ENCODE measurements around the gene IFT80. TPM values are rescaled to one million over a fixed set of nuclear protein-coding genes. Genes with fewer than 3 reads are reported as not detected.
A peak's percentile ranks its signal among the peaks of the same experiment; 100 is the strongest.

Gene IFT80
- total and polyA plus RNA-seq, 2 experiments from 2014 or later, result 13.5 to 43.3 TPM

DNA sequence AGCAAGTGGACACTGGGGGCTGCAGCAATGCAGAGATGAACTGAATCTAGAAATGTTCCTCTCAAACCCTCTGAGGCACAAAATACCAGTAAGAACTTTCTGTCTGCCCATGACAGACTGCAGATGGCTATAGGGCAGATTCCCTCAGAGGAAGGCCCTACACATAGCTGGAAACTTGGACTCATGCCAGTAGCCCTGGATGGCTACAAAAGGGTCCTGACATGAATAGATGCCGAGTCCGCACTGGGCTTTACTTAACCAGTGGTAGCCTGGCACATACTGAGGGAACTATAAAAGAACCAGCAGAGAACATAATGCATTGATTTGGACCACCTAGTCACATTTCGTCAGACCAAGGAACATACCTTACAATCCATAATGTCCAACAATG, 107.1 kb downstream of the IFT80 start:
- Histone ChIP-seq H3K4me2 (no peak overlapping the region), H3K9me2 (replicated peaks; ENCODE audit: insufficient read depth) (no peaks in the 10 kb centered on the region), H3K9me3 (ENCODE audit: low read depth) (no peaks in the 10 kb centered on the region), H3K27ac (no peak overlapping the region), H2AFZ (no peak overlapping the region), H3K4me3 (no peak overlapping the region), H4K20me1 (ENCODE audit: insufficient read depth, poor library complexity, severe bottlenecking) (no peaks in the 10 kb centered on the region), H3K79me2 (no peaks in the 10 kb centered on the region), H3K36me3 (replicated peaks; ENCODE audit: insufficient read depth, low read depth) (no peaks in the 10 kb centered on the region), H3K27me3 (no peaks in the 10 kb centered on the region), H3K4me1 (ENCODE audit: insufficient read depth) (peaks cover 7% of the 10 kb centered on the region)
- TF ChIP-seq EZH2phosphoT487 (IDR thresholded peaks at IDR 0.05; ENCODE audit: low read depth, severe bottlenecking, unreplicated experiment) (no peak), EZH2 (IDR thresholded peaks at IDR 0.05; ENCODE audit: borderline replicate concordance) (no peak)
- TF ChIP-seq, protein P1, sequence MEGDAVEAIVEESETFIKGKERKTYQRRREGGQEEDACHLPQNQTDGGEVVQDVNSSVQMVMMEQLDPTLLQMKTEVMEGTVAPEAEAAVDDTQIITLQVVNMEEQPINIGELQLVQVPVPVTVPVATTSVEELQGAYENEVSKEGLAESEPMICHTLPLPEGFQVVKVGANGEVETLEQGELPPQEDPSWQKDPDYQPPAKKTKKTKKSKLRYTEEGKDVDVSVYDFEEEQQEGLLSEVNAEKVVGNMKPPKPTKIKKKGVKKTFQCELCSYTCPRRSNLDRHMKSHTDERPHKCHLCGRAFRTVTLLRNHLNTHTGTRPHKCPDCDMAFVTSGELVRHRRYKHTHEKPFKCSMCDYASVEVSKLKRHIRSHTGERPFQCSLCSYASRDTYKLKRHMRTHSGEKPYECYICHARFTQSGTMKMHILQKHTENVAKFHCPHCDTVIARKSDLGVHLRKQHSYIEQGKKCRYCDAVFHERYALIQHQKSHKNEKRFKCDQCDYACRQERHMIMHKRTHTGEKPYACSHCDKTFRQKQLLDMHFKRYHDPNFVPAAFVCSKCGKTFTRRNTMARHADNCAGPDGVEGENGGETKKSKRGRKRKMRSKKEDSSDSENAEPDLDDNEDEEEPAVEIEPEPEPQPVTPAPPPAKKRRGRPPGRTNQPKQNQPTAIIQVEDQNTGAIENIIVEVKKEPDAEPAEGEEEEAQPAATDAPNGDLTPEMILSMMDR (IDR thresholded peaks at IDR 0.05; ENCODE audit: poor library complexity), result no peak
- WGBS (ENCODE audit: low lambda C conversion rate, missing lambda C conversion rate), result 92% methylated on average over 3 of the region's 3 CpGs
- peak; percentile 9 for DNase-seq (ENCODE audit: low spot score)

DNA sequence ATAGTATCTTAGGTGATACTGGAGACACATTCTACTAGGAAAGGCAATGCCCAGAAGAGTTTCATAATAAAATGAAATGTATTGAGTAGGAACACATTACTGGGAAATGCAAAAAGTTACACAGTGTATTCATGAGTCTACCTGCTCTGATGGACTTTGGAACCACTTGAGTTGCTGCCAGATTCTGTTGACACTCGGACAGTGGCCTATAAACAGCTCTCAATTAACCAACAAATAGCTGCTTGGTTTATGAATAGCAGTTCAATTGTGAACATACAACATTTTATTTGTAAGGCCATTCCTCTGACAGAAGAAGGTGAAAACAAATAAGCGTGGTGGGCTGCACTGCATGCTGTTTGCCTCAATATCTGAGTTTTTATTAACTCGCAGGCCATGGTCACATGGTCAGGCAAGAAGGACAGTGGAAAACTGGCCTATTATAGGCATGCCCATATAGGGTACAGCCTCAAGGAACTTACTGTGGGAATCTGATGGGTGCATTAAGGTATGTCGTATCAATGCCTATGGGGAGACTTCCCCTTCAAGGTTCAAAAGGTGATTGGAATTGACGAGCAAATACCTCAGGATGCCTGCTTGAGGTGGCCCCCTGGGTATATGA, 107.6 kb downstream of the IFT80 start:
- H3K79me2 ChIP-seq, result no peaks in the 10 kb centered on the region
- WGBS (ENCODE audit: low lambda C conversion rate, missing lambda C conversion rate), result 87% methylated on average over 5 of the region's 5 CpGs
- H3K4me3 ChIP-seq, result no peak overlapping the region
- H3K9me2 ChIP-seq (replicated peaks; ENCODE audit: insufficient read depth), result no peaks in the 10 kb centered on the region
- DNase-seq (ENCODE audit: low spot score), result peak; percentile 50
- no peak for TF ChIP-seq EZH2phosphoT487 (IDR thresholded peaks at IDR 0.05; ENCODE audit: low read depth, severe bottlenecking, unreplicated experiment)
- TF ChIP-seq EZH2 (IDR thresholded peaks at IDR 0.05; ENCODE audit: borderline replicate concordance), result no peak
- TF ChIP-seq, protein P1 (IDR thresholded peaks at IDR 0.05; ENCODE audit: poor library complexity), result no peak
- peak overlapping the region; percentile 27 for H3K4me2 ChIP-seq
- no peaks in the 10 kb centered on the region for H4K20me1 ChIP-seq (ENCODE audit: insufficient read depth, poor library complexity, severe bottlenecking)
- H2AFZ ChIP-seq, result no peak overlapping the region
- H3K27ac ChIP-seq, result peak overlapping the region; percentile 18
- no peaks in the 10 kb centered on the region for H3K9me3 ChIP-seq (ENCODE audit: low read depth)
- no peaks in the 10 kb centered on the region for H3K27me3 ChIP-seq
- no peaks in the 10 kb centered on the region for H3K36me3 ChIP-seq (replicated peaks; ENCODE audit: insufficient read depth, low read depth)
- H3K4me1 ChIP-seq (ENCODE audit: insufficient read depth), result peaks cover 7% of the 10 kb centered on the region

DNA sequence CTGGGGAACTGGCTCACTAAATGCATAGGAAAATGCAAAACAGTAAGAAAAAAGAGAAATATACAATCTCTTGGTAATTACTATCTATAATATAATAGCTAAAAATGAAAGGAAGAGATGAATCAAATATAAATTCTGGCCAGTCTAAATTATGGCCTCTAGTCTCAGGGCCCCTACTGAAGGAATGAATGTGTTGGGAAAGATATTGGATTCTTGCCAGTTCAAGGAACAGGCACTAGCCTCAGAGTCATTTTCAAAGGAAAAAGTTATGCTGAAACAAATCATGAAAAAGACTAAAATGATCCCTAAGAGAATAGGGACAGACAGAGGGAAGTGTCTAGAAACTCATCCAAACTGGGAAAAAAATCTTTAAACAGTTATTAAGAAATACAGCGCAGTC, 111.4 kb downstream of the IFT80 start:
- no peak for DNase-seq (ENCODE audit: low spot score)
- Histone ChIP-seq H3K27ac (no peak overlapping the region), H3K9me2 (replicated peaks; ENCODE audit: insufficient read depth) (no peaks in the 10 kb centered on the region), H3K4me3 (no peak overlapping the region), H2AFZ (no peak overlapping the region), H3K27me3 (no peaks in the 10 kb centered on the region), H3K79me2 (no peaks in the 10 kb centered on the region), H3K9me3 (ENCODE audit: low read depth) (no peaks in the 10 kb centered on the region), H4K20me1 (ENCODE audit: insufficient read depth, poor library complexity, severe bottlenecking) (no peaks in the 10 kb centered on the region), H3K4me1 (ENCODE audit: insufficient read depth) (peaks cover 7% of the 10 kb centered on the region), H3K4me2 (no peak overlapping the region), H3K36me3 (replicated peaks; ENCODE audit: insufficient read depth, low read depth) (no peaks in the 10 kb centered on the region)
- 100% methylated on average over 1 of the region's 1 CpG for WGBS (ENCODE audit: low lambda C conversion rate, missing lambda C conversion rate)
- TF ChIP-seq EZH2phosphoT487 (IDR thresholded peaks at IDR 0.05; ENCODE audit: low read depth, severe bottlenecking, unreplicated experiment) (no peak), EZH2 (IDR thresholded peaks at IDR 0.05; ENCODE audit: borderline replicate concordance) (no peak)
- TF ChIP-seq, protein P1 (IDR thresholded peaks at IDR 0.05; ENCODE audit: poor library complexity), result no peak
